HUES48 (cell line): ENCODE results near the gene CDCA7L.
"Not testable (repeated sequence)": the region's sequence is repeated elsewhere in the genome, so short reads cannot be mapped to it uniquely, and the experiment has no call there.

Source experiments
- H3K27ac ChIP-seq: one replicate; pipeline ENCODE4 v1.7.0; 2013; ENCODE audit warnings: low read depth, low read length, inconsistent platforms
- H3K27me3 ChIP-seq: 2 replicates; pipeline ENCODE4 v1.6.1; 2013; ENCODE audit warnings: mild to moderate bottlenecking, low read length; ENCODE audit not compliant: control insufficient read depth, insufficient read depth
- H3K36me3 ChIP-seq: 2 replicates; pipeline ENCODE4 v1.6.1; 2013; ENCODE audit warnings: low read length; ENCODE audit not compliant: control insufficient read depth, insufficient read depth
- H3K4me1 ChIP-seq: 2 replicates; pipeline ENCODE4 v1.6.1; 2013; ENCODE audit warnings: mild to moderate bottlenecking, low read length; ENCODE audit not compliant: control insufficient read depth, insufficient read depth
- H3K4me3 ChIP-seq: 2 replicates; pipeline ENCODE4 v1.5.1; 2013; ENCODE audit warnings: mild to moderate bottlenecking, low read depth, low read length
- H3K9ac ChIP-seq: 2 replicates; pipeline ENCODE4 v1.6.1; 2013; ENCODE audit warnings: mild to moderate bottlenecking, low read depth, low read length, moderate library complexity
- H3K9me3 ChIP-seq: 2 replicates; pipeline ENCODE4 v1.6.1; 2013; ENCODE audit warnings: low read length; ENCODE audit not compliant: control insufficient read depth, insufficient read depth

Gene CDCA7L

DNA sequence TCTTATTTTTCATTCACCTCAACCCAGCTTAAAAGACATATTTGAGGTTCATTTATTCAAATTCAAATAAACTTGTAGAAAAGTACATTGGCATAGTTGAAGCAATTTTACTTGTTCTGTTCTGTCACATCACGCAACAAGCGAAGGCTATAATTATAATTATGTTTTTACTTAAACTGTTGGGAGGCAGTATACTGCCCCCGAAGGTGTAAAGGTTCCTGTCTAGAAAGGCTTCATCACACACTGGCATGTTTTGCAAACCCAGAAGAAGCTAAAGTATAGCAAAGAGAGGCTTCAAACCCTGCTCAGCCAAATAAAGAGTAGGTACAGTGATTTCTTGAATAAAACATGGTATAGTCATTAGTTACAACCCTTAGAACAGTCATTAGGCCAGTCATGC lies 62.6 kb downstream of the CDCA7L start:
- no peaks in the 10 kb centered on the region for H3K36me3 ChIP-seq
- peaks cover 5% of the 10 kb centered on the region; the same call in 1 of the 2 replicates for H3K4me1 ChIP-seq
- no peaks in the 10 kb centered on the region for H3K27me3 ChIP-seq
- H3K9me3 ChIP-seq: no peaks in the 10 kb centered on the region
- no peak overlapping the region for H3K9ac ChIP-seq
- H3K27ac ChIP-seq: no peak overlapping the region
- no peak overlapping the region for H3K4me3 ChIP-seq

DNA sequence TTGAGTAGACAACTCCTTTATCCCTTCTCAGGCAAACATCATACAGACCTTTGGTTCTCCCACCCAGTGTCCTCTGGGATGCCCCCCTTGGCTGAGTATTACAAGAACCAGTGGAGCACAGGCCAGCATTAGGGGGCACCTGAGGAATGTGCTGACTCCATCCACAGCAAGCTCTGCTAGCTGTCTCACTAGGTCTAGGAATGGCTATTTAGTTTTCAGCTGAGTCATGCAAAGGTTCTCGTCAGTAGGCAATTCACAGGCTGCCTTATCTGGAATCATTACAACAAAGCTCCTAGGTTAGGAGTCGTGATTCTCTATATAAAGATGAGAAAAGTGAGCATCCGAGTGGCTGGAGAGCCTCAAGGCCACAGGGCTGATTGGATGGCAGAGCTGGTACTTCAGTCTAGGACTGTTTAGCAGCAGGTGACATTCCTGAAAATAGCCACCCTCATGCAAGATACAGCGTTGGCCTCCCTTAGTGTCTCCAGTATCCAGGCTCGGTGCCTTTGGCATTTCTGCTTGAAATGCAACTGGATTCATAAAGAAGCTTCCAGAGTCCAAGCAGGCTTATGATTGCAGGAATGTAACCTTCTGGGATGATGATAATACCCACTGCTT lies 75.8 kb downstream of the CDCA7L start:
- no peaks in the 10 kb centered on the region for H3K9me3 ChIP-seq
- H3K4me1 ChIP-seq: peaks cover 61% of the 10 kb centered on the region
- peak overlapping the region; percentile 2 for H3K27ac ChIP-seq
- no peak overlapping the region for H3K4me3 ChIP-seq
- H3K27me3 ChIP-seq: no peaks in the 10 kb centered on the region
- no peaks in the 10 kb centered on the region for H3K36me3 ChIP-seq
- no peak overlapping the region for H3K9ac ChIP-seq

DNA sequence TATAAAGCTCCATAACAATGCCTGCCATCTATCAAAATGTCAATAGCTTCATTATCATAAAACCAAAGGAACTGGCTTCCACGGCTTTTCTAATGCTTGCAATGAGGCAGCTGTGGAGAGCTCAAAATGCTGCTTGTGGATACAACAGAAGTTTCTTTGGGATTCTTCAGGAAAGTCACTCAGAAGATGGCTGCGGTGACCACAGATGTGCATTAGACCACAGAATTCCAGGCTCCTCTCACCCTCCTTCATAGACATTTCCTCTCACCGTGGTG lies 77.2 kb downstream of the CDCA7L start:
- Histone ChIP-seq H3K36me3 (no peaks in the 10 kb centered on the region), H3K4me3 (no peak overlapping the region), H3K4me1 (peaks cover 61% of the 10 kb centered on the region), H3K9me3 (no peaks in the 10 kb centered on the region), H3K9ac (no peak overlapping the region), H3K27me3 (no peaks in the 10 kb centered on the region), H3K27ac (peak overlapping the region; percentile 52)

DNA sequence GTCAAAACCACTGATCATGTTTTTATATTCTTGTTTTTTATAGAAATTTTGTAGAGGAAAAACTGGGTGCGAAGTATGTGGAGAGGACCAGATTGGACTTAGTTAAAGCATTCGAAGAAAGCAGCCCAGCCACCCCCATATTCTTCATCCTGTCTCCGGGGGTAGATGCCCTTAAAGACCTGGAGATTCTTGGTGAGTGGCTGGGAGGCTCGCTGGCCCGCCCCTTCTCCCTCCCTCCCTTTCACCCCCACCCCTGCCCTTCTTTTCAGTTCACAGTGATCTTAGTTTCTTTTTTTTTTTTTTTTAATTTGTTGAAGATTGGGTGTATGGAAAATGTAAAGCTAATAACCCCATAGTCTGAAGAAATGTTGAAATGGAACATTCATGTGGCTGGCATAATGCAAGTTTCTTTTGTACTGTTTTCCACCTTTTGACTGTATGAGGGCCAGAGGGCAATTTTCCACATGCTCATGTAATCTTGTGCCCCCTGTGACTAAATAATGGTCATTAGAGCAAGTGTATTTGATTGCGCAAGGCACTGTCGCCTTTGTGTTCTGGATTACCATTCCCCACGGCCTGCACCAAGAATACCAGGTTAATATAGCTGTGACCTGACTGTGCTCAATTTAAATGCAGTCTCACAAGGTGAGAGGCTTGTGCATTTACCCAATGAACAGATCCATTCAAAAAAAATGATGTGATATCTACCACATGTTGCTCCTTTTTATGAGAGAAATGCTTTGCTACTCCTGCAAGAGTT lies 77.7 kb downstream of the CDCA7L start:
- no peak overlapping the region for H3K4me3 ChIP-seq
- no peak overlapping the region for H3K9ac ChIP-seq
- no peaks in the 10 kb centered on the region for H3K9me3 ChIP-seq
- H3K36me3 ChIP-seq: no peaks in the 10 kb centered on the region
- no peaks in the 10 kb centered on the region for H3K27me3 ChIP-seq
- peaks cover 61% of the 10 kb centered on the region for H3K4me1 ChIP-seq
- H3K27ac ChIP-seq: peak overlapping the region; percentile 52

DNA sequence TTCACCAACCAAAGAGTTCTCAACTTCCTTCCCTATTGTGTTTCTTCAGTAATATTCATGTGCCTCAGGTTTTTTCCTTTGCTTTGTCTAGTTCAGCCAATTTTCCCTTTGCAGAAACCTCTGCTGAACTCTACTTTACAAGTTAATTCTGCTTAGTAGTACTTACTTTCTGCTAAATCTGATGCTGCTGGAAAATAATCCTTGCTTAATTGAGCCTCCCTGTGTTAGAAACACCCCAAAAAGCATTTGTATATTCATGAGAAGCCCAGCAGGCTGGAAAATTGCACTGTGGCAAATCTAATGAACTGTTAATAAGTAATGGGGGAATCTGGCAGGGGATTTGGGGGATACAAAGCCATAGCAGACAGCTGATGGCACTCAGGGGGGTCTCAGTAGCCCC lies 78.5 kb downstream of the CDCA7L start:
- Histone ChIP-seq H3K9ac (no peak overlapping the region; the same call in 1 of the 2 replicates), H3K27me3 (no peaks in the 10 kb centered on the region), H3K27ac (peak overlapping the region; percentile 52), H3K4me1 (peaks cover 61% of the 10 kb centered on the region), H3K4me3 (no peak overlapping the region), H3K36me3 (no peaks in the 10 kb centered on the region), H3K9me3 (no peaks in the 10 kb centered on the region)

DNA sequence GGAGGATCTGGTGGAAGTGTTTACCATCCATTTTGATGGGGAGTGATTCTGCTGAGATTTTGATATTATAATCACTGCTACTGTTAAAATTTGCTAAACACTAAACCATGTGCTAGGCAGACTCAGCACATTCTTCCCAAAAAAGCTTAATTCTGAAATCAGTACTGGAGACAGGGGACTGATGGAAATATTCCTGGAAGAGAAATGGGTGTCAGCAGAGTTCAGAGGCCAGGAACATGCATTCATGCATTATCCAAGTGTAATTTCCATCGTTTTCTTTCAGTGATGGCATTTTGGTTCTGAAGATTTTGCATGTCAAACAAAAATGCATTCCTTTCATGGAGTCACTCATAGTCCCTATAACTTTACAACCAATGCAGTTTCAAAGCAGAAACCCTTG lies 79.0 kb downstream of the CDCA7L start:
- H3K4me1 ChIP-seq: peaks cover 61% of the 10 kb centered on the region
- H3K27ac ChIP-seq: peak overlapping the region; percentile 52
- no peaks in the 10 kb centered on the region for H3K36me3 ChIP-seq
- no peak overlapping the region for H3K9ac ChIP-seq
- H3K4me3 ChIP-seq: no peak overlapping the region
- no peaks in the 10 kb centered on the region for H3K27me3 ChIP-seq
- no peaks in the 10 kb centered on the region for H3K9me3 ChIP-seq

DNA sequence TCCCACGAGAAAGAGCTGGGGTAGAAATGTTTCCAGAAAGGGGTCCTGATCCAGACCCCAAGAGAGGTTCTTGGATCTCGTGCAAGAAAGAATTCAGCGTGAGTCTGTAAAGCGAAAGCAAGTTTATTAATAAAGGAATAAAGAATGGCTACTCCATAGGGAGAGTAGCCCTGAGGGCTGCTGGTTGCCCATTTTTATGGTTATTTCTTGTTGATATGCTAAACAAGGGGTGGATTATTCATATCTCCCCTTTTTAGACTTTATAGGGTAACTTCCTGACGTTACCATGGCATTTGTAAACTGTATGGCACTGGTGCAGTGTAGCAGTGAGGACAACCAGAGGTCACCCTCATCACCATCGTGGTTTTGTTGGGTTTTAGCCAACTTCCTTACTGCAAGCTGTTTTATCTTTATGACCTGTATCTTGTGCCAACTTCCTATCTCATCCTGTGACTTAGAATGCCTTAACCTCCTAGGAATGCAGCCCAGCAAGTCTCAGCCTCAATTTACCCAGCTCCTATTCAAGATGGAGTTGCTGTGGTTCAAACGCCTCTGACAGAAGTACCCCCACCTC lies 80.0 kb downstream of the CDCA7L start:
- H3K27ac ChIP-seq, H3K36me3 ChIP-seq, H3K27me3 ChIP-seq, H3K9ac ChIP-seq, H3K9me3 ChIP-seq, H3K4me3 ChIP-seq: not testable (repeated sequence)
- peaks cover 56% of the 10 kb centered on the region for H3K4me1 ChIP-seq

DNA sequence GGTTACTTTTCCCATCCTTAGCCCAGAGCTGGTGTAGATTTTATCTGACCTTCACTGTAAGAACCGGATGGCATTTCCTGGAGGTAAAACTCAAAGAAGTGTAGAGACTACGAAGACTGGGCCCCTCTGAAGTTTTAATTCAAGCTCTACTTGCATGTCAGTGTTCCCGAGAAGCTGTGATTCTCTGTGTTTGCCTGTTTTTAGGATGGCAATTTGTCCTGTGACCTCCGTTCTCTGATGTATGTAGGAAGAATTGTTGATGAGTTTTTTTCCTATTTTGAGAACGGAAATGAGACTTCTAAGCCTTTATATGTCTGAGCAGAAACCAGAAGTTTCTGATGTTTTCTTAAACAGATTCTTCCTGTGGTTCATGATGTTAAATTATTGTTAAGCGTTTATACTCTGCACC lies 94.1 kb downstream of the CDCA7L start:
- H3K27ac ChIP-seq: no peak overlapping the region
- no peak overlapping the region for H3K9ac ChIP-seq
- no peak overlapping the region for H3K4me3 ChIP-seq
- no peaks in the 10 kb centered on the region for H3K9me3 ChIP-seq
- H3K36me3 ChIP-seq: no peaks in the 10 kb centered on the region
- H3K27me3 ChIP-seq: no peaks in the 10 kb centered on the region
- no peaks in the 10 kb centered on the region for H3K4me1 ChIP-seq
